ENCODE measurements around the gene MAEL. TPM values are rescaled to one million over a fixed set of nuclear protein-coding genes. Genes with fewer than 3 reads are reported as not detected.

The MAEL gene
- total and polyA plus RNA-seq, 2 of the 13 experiments (the other 11 are each of a cell fraction or from before 2014, with no cell fraction given): not detected

- TF ChIP-seq, protein P1, sequence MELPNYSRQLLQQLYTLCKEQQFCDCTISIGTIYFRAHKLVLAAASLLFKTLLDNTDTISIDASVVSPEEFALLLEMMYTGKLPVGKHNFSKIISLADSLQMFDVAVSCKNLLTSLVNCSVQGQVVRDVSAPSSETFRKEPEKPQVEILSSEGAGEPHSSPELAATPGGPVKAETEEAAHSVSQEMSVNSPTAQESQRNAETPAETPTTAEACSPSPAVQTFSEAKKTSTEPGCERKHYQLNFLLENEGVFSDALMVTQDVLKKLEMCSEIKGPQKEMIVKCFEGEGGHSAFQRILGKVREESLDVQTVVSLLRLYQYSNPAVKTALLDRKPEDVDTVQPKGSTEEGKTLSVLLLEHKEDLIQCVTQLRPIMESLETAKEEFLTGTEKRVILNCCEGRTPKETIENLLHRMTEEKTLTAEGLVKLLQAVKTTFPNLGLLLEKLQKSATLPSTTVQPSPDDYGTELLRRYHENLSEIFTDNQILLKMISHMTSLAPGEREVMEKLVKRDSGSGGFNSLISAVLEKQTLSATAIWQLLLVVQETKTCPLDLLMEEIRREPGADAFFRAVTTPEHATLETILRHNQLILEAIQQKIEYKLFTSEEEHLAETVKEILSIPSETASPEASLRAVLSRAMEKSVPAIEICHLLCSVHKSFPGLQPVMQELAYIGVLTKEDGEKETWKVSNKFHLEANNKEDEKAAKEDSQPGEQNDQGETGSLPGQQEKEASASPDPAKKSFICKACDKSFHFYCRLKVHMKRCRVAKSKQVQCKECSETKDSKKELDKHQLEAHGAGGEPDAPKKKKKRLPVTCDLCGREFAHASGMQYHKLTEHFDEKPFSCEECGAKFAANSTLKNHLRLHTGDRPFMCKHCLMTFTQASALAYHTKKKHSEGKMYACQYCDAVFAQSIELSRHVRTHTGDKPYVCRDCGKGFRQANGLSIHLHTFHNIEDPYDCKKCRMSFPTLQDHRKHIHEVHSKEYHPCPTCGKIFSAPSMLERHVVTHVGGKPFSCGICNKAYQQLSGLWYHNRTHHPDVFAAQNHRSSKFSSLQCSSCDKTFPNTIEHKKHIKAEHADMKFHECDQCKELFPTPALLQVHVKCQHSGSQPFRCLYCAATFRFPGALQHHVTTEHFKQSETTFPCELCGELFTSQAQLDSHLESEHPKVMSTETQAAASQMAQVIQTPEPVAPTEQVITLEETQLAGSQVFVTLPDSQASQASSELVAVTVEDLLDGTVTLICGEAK (IDR thresholded peaks at IDR 0.05): no peak
- TF ChIP-seq, protein P1 (CRISPR knock-in tag; IDR thresholded peaks at IDR 0.05): no peak
- TF ChIP-seq, protein P2, sequence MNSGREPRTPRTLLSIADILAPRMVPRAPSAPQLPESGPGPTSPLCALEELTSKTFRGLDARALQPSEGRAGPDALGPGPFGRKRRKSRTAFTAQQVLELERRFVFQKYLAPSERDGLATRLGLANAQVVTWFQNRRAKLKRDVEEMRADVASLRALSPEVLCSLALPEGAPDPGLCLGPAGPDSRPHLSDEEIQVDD (CRISPR knock-in tag; IDR thresholded peaks at IDR 0.05; ENCODE audit: borderline replicate concordance): no peak
- TF ChIP-seq, protein P3, sequence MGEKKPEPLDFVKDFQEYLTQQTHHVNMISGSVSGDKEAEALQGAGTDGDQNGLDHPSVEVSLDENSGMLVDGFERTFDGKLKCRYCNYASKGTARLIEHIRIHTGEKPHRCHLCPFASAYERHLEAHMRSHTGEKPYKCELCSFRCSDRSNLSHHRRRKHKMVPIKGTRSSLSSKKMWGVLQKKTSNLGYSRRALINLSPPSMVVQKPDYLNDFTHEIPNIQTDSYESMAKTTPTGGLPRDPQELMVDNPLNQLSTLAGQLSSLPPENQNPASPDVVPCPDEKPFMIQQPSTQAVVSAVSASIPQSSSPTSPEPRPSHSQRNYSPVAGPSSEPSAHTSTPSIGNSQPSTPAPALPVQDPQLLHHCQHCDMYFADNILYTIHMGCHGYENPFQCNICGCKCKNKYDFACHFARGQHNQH (CRISPR knock-in tag; IDR thresholded peaks at IDR 0.05): 0 out of 2 replicates have a peak, but pooled peaks have one; percentile 21
- TF ChIP-seq ZNF501 (CRISPR knock-in tag; IDR thresholded peaks at IDR 0.05) (peak; percentile 41; the same call in 1 of the 2 replicates), SOX5 (CRISPR knock-in tag; IDR thresholded peaks at IDR 0.05; ENCODE audit: borderline replicate concordance) (no peak), HOXA9 (CRISPR knock-in tag; IDR thresholded peaks at IDR 0.05; ENCODE audit: borderline replicate concordance) (no peak), CEBPB (IDR thresholded peaks at IDR 0.05; ENCODE audit: borderline replicate concordance, low read depth, low read length) (no peak), GLI4 (CRISPR knock-in tag; IDR thresholded peaks at IDR 0.05; ENCODE audit: borderline replicate concordance) (no peak), ONECUT2 (CRISPR knock-in tag; IDR thresholded peaks at IDR 0.05) (no peak), TCF7L2 (IDR thresholded peaks at IDR 0.05; ENCODE audit: low read depth, low read length) (no peak)
- TF ChIP-seq, protein P4, sequence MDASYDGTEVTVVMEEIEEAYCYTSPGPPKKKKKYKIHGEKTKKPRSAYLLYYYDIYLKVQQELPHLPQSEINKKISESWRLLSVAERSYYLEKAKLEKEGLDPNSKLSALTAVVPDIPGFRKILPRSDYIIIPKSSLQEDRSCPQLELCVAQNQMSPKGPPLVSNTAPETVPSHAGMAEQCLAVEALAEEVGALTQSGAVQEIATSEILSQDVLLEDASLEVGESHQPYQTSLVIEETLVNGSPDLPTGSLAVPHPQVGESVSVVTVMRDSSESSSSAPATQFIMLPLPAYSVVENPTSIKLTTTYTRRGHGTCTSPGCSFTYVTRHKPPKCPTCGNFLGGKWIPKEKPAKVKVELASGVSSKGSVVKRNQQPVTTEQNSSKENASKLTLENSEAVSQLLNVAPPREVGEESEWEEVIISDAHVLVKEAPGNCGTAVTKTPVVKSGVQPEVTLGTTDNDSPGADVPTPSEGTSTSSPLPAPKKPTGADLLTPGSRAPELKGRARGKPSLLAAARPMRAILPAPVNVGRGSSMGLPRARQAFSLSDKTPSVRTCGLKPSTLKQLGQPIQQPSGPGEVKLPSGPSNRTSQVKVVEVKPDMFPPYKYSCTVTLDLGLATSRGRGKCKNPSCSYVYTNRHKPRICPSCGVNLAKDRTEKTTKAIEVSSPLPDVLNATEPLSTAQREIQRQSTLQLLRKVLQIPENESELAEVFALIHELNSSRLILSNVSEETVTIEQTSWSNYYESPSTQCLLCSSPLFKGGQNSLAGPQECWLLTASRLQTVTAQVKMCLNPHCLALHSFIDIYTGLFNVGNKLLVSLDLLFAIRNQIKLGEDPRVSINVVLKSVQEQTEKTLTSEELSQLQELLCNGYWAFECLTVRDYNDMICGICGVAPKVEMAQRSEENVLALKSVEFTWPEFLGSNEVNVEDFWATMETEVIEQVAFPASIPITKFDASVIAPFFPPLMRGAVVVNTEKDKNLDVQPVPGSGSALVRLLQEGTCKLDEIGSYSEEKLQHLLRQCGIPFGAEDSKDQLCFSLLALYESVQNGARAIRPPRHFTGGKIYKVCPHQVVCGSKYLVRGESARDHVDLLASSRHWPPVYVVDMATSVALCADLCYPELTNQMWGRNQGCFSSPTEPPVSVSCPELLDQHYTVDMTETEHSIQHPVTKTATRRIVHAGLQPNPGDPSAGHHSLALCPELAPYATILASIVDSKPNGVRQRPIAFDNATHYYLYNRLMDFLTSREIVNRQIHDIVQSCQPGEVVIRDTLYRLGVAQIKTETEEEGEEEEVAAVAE (CRISPR knock-in tag; IDR thresholded peaks at IDR 0.05; ENCODE audit: borderline replicate concordance): no peak
Observed at GRCh38 chr1:167066333-167067122, 77.4 kb downstream of the MAEL start (continued).

All from HepG2 (cell line).